Central memory CD8-positive, alpha-beta T cell (primary cell): ENCODE data around the gene ARHGAP26.

Experiments used
- ATAC-seq: fragments of 150-1000 bp; cut with Tn5 transposase; replicated peaks from 2 replicates; pipeline ENCODE4 v1.10.0; 2022; ENCODE audit warnings: mild to moderate bottlenecking, moderate FRiP score, moderate number of reproducible peaks; ENCODE audit not compliant: poor library complexity, severe bottlenecking; ENCODE audit errors: extremely low read depth
- DNase-seq, 2 donors: peaks; one replicate each; pipeline ENCODE4 v3.0.0; 2021; ENCODE audit warnings: low spot score in 2 of 2
- H3K27ac Mint-ChIP-seq: one replicate; pipeline ENCODE4 v1.8.0; 2022; ENCODE audit warnings: low read depth, mild to moderate bottlenecking, moderate library complexity, mixed read lengths
- H3K27me3 Mint-ChIP-seq: one replicate; pipeline ENCODE4 v1.8.0; 2022; ENCODE audit warnings: mixed read lengths
- H3K36me3 Mint-ChIP-seq: one replicate; pipeline ENCODE4 v1.8.0; 2022; ENCODE audit warnings: mild to moderate bottlenecking, moderate library complexity, mixed read lengths; ENCODE audit not compliant: insufficient read depth
- H3K4me1 Mint-ChIP-seq: one replicate; pipeline ENCODE4 v1.8.0; 2022; ENCODE audit warnings: mixed read lengths
- H3K4me3 Mint-ChIP-seq: one replicate; pipeline ENCODE4 v1.8.0; 2022; ENCODE audit warnings: mild to moderate bottlenecking, moderate library complexity, mixed read lengths
- H3K9me3 Mint-ChIP-seq: one replicate; pipeline ENCODE4 v1.8.0; 2022; ENCODE audit warnings: mixed read lengths

Gene ARHGAP26

GRCh38 chr5:143254819-143255218, 484.6 kb downstream of the ARHGAP26 start:
- ATAC-seq (no peak), DNase-seq (no peak)
- no peaks in the 10 kb centered on the region for H3K9me3 Mint-ChIP-seq
- no peak overlapping the region for H3K27ac Mint-ChIP-seq
- no peak overlapping the region for H3K4me3 Mint-ChIP-seq
- no peaks in the 10 kb centered on the region for H3K4me1 Mint-ChIP-seq
- no peaks in the 10 kb centered on the region for H3K27me3 Mint-ChIP-seq
- H3K36me3 Mint-ChIP-seq = peaks cover 3% of the 10 kb centered on the region

- no peak overlapping the region for H3K4me3 Mint-ChIP-seq
- no peak for DNase-seq
- no peaks in the 10 kb centered on the region for H3K27me3 Mint-ChIP-seq
- H3K36me3 Mint-ChIP-seq = no peaks in the 10 kb centered on the region
- no peaks in the 10 kb centered on the region for H3K9me3 Mint-ChIP-seq
- no peaks in the 10 kb centered on the region for H3K4me1 Mint-ChIP-seq
- no peak for ATAC-seq
- H3K27ac Mint-ChIP-seq = no peak overlapping the region
Measured at GRCh38 chr5:143258559-143259253, 488.5 kb downstream of the ARHGAP26 start.

DNA sequence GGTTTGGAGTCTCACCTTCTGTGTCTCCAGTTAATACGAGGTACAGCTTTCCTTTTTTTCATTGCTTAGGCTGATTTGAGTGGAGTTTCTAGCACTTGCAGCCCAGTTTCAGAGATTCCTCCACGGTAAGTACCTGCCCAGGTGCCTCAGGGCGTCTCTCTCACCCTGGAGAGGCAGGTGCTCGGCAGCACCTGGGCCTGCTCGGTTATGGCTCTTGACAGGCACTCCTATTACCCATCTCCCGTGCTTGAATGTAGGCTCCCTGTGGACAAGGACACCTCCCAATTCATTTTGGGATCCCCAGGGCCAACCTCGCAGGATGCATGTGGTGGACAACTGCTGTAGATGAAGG, 489.1 kb downstream of the ARHGAP26 start:
- Mint-ChIP-seq H3K27ac (no peak overlapping the region), H3K4me3 (no peak overlapping the region), H3K4me1 (no peaks in the 10 kb centered on the region), H3K36me3 (no peaks in the 10 kb centered on the region), H3K27me3 (no peaks in the 10 kb centered on the region), H3K9me3 (no peaks in the 10 kb centered on the region)
- DNase-seq (no peak), ATAC-seq (no peak)

DNA sequence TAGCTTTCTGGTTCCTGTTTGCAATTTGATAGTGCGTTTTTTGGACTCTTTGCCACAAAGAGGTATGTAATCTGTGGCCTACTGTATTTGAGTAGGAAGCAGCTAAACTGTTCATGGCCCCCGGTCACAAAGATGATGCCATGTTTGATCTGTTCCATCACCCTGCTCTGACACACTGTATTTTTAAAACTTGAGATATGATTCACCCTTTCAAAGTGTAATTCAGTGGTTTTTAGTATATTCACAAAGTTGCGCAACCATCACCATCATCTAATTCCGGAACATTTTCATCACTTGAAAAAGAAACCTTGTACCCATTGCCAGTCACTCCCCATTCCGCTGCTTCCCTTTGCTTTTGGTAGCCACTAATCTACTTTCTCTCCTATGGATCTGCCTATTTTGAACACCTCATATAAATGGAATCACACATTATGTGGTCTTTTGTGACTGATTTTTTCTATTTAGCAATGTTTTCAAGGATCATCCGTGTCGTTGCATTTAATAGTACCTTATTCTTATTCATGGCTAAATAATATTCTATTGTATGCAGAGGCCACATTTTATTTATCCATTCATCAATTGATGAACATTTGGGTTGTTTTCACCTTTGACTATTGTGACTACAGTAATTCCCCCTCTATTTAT, 491.7 kb downstream of the ARHGAP26 start:
- H3K9me3 Mint-ChIP-seq = no peaks in the 10 kb centered on the region
- H3K36me3 Mint-ChIP-seq = no peaks in the 10 kb centered on the region
- no peak overlapping the region for H3K27ac Mint-ChIP-seq
- no peaks in the 10 kb centered on the region for H3K27me3 Mint-ChIP-seq
- no peak overlapping the region for H3K4me3 Mint-ChIP-seq
- ATAC-seq (no peak), DNase-seq (no peak)
- no peaks in the 10 kb centered on the region for H3K4me1 Mint-ChIP-seq

DNA sequence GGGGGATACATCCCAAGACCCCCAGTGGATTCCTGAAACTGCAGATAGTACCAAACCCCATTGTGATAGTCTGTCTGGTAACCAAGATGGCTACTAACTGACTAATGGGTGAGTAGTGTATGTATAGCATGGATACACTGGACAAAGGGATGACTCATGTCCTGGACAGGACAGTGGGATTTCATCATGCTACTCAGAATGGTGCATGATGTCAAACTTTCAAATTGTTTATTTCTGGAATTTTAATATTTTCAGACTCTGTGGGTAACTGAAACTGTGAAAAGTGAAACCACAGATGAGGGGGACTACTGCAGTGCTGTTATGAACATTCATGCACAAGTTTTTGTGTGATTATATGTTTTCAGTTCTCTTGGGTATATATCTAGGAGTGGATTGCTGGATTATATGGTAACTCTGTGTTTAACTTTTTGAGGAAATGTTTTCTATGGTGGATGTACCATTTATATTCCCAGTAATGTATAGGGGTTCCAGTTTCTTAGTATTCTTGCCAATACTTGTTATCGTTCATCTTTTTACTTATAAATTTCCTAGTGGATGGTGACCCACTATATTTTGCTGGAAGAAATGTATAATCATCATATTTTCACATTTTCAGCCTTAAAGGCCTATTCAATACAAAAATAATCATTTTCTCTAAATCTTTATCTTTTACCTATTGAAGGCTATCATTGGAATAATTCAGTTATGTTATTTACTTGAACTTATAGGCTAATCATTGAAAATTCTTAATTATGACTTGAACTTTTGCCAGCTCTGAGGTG, 492.4 kb downstream of the ARHGAP26 start:
- Mint-ChIP-seq H3K27ac (no peak overlapping the region), H3K4me3 (no peak overlapping the region), H3K27me3 (no peaks in the 10 kb centered on the region), H3K4me1 (no peaks in the 10 kb centered on the region), H3K36me3 (no peaks in the 10 kb centered on the region), H3K9me3 (peaks cover 1% of the 10 kb centered on the region)
- DNase-seq (no peak), ATAC-seq (no peak)

DNA sequence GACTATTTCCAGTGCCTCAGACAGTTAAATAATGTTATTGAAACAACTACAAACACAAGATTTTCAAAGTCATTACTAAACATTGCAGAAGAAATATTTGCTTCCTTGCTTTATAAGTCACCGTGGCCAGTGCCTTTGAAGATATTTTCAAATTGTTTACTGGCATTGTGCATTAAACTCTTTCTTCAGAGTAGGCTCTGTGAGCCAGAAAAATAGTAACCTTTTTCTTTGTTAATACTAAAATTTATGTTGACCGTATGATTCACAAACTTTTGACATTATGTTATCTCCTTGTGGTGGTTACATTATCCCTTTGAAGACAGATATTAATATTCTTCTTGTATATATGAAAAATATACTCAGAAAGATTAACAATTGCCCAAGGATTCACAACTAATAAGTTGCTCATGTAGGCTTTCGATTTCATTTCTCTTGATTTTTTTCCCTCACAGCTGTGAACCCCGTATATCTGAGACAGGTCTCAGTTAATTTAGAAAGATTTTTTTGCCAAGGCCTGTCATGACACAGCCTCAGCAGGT, 493.2 kb downstream of the ARHGAP26 start:
- Mint-ChIP-seq H3K4me1 (no peaks in the 10 kb centered on the region), H3K9me3 (peaks cover 8% of the 10 kb centered on the region), H3K27me3 (no peaks in the 10 kb centered on the region), H3K27ac (no peak overlapping the region), H3K36me3 (no peaks in the 10 kb centered on the region), H3K4me3 (no peak overlapping the region)
- ATAC-seq (no peak), DNase-seq (no peak)

DNA sequence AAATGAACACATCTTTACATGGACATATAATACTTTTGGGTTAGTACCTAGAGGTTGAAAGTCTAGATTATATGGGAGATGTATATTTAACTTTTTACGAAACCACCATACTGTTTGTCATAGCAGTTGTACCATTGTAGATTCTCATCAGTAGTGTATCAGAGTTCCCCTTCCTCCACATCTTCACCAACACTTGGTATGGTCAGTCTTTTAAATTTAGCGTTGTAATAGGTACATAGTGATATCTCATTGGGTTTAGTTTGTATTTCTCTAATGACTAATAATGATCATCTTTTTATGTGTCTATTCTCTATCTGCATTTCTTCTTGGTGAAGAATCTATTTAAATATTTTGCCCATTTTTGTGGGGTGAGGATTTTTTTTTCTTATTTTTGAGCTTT, 495.8 kb downstream of the ARHGAP26 start:
- Mint-ChIP-seq H3K4me1 (no peaks in the 10 kb centered on the region), H3K36me3 (no peaks in the 10 kb centered on the region), H3K9me3 (peaks cover 10% of the 10 kb centered on the region), H3K4me3 (no peak overlapping the region), H3K27me3 (no peaks in the 10 kb centered on the region), H3K27ac (no peak overlapping the region)
- DNase-seq (no peak), ATAC-seq (no peak)

DNA sequence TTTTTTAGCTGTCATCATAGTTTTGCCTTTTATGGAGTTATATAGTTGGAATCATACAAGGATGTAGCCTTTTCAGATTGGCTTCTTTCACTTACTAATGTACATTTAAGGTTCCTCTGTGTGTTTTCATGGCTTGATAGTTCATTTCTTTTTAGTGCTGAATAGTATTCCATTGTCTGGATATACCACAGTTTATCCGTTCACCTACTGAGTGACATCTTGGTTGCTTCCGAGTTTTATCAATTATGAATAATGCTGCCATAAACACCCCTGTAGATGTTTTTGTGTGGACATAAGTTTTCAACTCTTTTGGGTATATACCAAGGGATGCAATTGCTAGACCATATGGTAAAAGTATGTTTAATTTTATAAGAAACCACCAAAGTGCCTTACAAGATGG, 497.0 kb downstream of the ARHGAP26 start:
- no peaks in the 10 kb centered on the region for H3K36me3 Mint-ChIP-seq
- H3K9me3 Mint-ChIP-seq = peaks cover 10% of the 10 kb centered on the region
- no peaks in the 10 kb centered on the region for H3K27me3 Mint-ChIP-seq
- ATAC-seq = no peak
- H3K4me1 Mint-ChIP-seq = no peaks in the 10 kb centered on the region
- H3K27ac Mint-ChIP-seq = no peak overlapping the region
- no peak for DNase-seq
- no peak overlapping the region for H3K4me3 Mint-ChIP-seq

- no peaks in the 10 kb centered on the region for H3K36me3 Mint-ChIP-seq
- no peak overlapping the region for H3K4me3 Mint-ChIP-seq
- H3K27ac Mint-ChIP-seq = no peak overlapping the region
- DNase-seq = no peak
- no peaks in the 10 kb centered on the region for H3K4me1 Mint-ChIP-seq
- no peaks in the 10 kb centered on the region for H3K27me3 Mint-ChIP-seq
- H3K9me3 Mint-ChIP-seq = peaks cover 10% of the 10 kb centered on the region
- ATAC-seq = no peak
Measured at GRCh38 chr5:143268388-143268787, 498.2 kb downstream of the ARHGAP26 start.

GRCh38 chr5:143271431-143271830, 501.3 kb downstream of the ARHGAP26 start:
- Mint-ChIP-seq H3K4me1 (no peaks in the 10 kb centered on the region), H3K36me3 (peaks cover 2% of the 10 kb centered on the region), H3K9me3 (peaks cover 10% of the 10 kb centered on the region), H3K27ac (no peak overlapping the region), H3K27me3 (no peaks in the 10 kb centered on the region), H3K4me3 (no peak overlapping the region)
- DNase-seq (no peak), ATAC-seq (no peak)

- ATAC-seq (no peak), DNase-seq (no peak)
- Mint-ChIP-seq H3K36me3 (peaks cover 8% of the 10 kb centered on the region), H3K4me3 (no peak overlapping the region), H3K27ac (no peak overlapping the region), H3K27me3 (no peaks in the 10 kb centered on the region), H3K9me3 (no peaks in the 10 kb centered on the region), H3K4me1 (no peaks in the 10 kb centered on the region)
Measured at GRCh38 chr5:143274952-143275351, 504.8 kb downstream of the ARHGAP26 start.

GRCh38 chr5:143275512-143276363, 505.6 kb downstream of the ARHGAP26 start:
- H3K27me3 Mint-ChIP-seq = no peaks in the 10 kb centered on the region
- H3K4me1 Mint-ChIP-seq = no peaks in the 10 kb centered on the region
- no peaks in the 10 kb centered on the region for H3K9me3 Mint-ChIP-seq
- H3K4me3 Mint-ChIP-seq = no peak overlapping the region
- H3K36me3 Mint-ChIP-seq = peaks cover 13% of the 10 kb centered on the region
- no peak overlapping the region for H3K27ac Mint-ChIP-seq
- DNase-seq (no peak), ATAC-seq (no peak)
